IMR-90 (cell line): ENCODE data around the gene URI1. TPM values are rescaled to one million over a fixed set of nuclear protein-coding genes. Genes with fewer than 3 reads are reported as not detected.

Experiments used
- ATAC-seq: fragments of 200-7000 bp; cut with Tn5 transposase; 2 replicates; pipeline ENCODE4 v1.9.1; 2020; ENCODE audit warnings: low read depth, mild to moderate bottlenecking, moderate library complexity
- BruUV-seq: library from RNA; stranded (reverse); fragments of 400-500 nt; replicated peaks from 2 replicates; lab custom pipeline; 2021; lab: Mats Ljungman, UMichigan
- CTCF ChIA-PET: fragments of 300-600 bp; formaldehyde crosslinking; extraction: SDS; loops from one replicate; lab custom pipeline; 2021; ENCODE audit warnings: antibody characterized with exemption; lab: Yijun Ruan, JAX
- POLR2A ChIA-PET: fragments of 300-600 bp; sonication (Branson Sonifier 250); formaldehyde crosslinking; loops from one replicate; lab custom pipeline; 2022; ENCODE audit warnings: antibody characterized with exemption; ENCODE audit not compliant: unreplicated experiment; lab: Charles Lee
- DNase-seq: peaks from one replicate; pipeline ENCODE4 v3.0.0; 2013
- H2AFZ ChIP-seq: replicated peaks from 2 replicates; pipeline ENCODE3; 2013; ENCODE audit warnings: low read length, mild to moderate bottlenecking; ENCODE audit not compliant: poor library complexity
- H2AK5ac ChIP-seq: 2 replicates; pipeline ENCODE4 v1.6.1; 2013; ENCODE audit warnings: low read depth, low read length, inconsistent platforms
- H2AK9ac ChIP-seq: replicated peaks from 2 replicates; pipeline ENCODE3; 2013; ENCODE audit warnings: mild to moderate bottlenecking, low read depth, low read length, moderate library complexity; ENCODE audit not compliant: poor library complexity
- H2BK120ac ChIP-seq: 2 replicates; pipeline ENCODE4 v1.6.1; 2013; ENCODE audit warnings: low read depth, low read length, inconsistent platforms
- H2BK15ac ChIP-seq: 3 replicates; pipeline ENCODE4 v1.6.1; 2013; ENCODE audit warnings: low read depth, low read length, inconsistent platforms
- H2BK20ac ChIP-seq: 2 replicates; pipeline ENCODE4 v1.6.1; 2013; ENCODE audit warnings: low read depth, mild to moderate bottlenecking, inconsistent platforms, low read length, moderate library complexity
- H2BK5ac ChIP-seq: 2 replicates; pipeline ENCODE4 v1.6.1; 2013; ENCODE audit warnings: mild to moderate bottlenecking, low read depth, low read length, inconsistent platforms; ENCODE audit not compliant: poor library complexity, severe bottlenecking
- H3K14ac ChIP-seq: replicated peaks from 2 replicates; pipeline ENCODE4 v1.6.1; 2013; ENCODE audit warnings: low read depth, low read length, inconsistent platforms
- H3K18ac ChIP-seq: 2 replicates; pipeline ENCODE4 v1.6.1; 2013; ENCODE audit warnings: low read depth, low read length, control low read depth
- H3K23ac ChIP-seq: 2 replicates; pipeline ENCODE4 v1.6.1; 2013; ENCODE audit warnings: low read depth, low read length, inconsistent platforms
- H3K27ac ChIP-seq: 2 replicates; pipeline ENCODE4 v1.5.1; 2013; ENCODE audit warnings: mild to moderate bottlenecking, control low read depth, low read length; ENCODE audit not compliant: insufficient read depth
- H3K27me3 ChIP-seq: 2 replicates; pipeline ENCODE4 v1.6.1; 2013; ENCODE audit warnings: low read length; ENCODE audit not compliant: control insufficient read depth, insufficient read depth
- H3K36me3 ChIP-seq: 2 replicates; pipeline ENCODE4 v1.6.1; 2013; ENCODE audit warnings: low read length, mixed read lengths; ENCODE audit not compliant: control insufficient read depth, insufficient read depth
- H3K4ac ChIP-seq: 2 replicates; pipeline ENCODE4 v1.6.1; 2013; ENCODE audit warnings: low read depth, low read length, inconsistent platforms
- H3K4me1 ChIP-seq: 2 replicates; pipeline ENCODE4 v1.6.1; 2013; ENCODE audit warnings: low read length, mixed read lengths; ENCODE audit not compliant: control insufficient read depth, insufficient read depth
- H3K4me2 ChIP-seq: 2 replicates; pipeline ENCODE4 v1.6.1; 2013; ENCODE audit warnings: low read depth, mild to moderate bottlenecking, control low read depth, low read length, moderate library complexity
- H3K4me3 ChIP-seq: 2 replicates; pipeline ENCODE4 v1.5.1; 2013; ENCODE audit warnings: low read depth, mild to moderate bottlenecking, control low read depth, low read length, moderate library complexity; ENCODE audit not compliant: insufficient read depth
- H3K56ac ChIP-seq: 2 replicates; pipeline ENCODE4 v1.6.1; 2013; ENCODE audit warnings: low read length, inconsistent platforms; ENCODE audit not compliant: insufficient read depth; ENCODE audit errors: extremely low read depth
- H3K79me1 ChIP-seq, 2 experiments: 2 replicates each; pipeline ENCODE4 v1.6.1; 2013; ENCODE audit warnings: low read length in 2 of 2, inconsistent platforms in 1 of 2, low read depth in 1 of 2
- H3K9ac ChIP-seq: 2 replicates; pipeline ENCODE4 v1.6.1; 2013; ENCODE audit warnings: low read depth, low read length, control low read depth
- H3K9me1 ChIP-seq: 2 replicates; pipeline ENCODE4 v1.6.1; 2013; ENCODE audit warnings: low read length, inconsistent platforms; ENCODE audit not compliant: insufficient read depth
- H3K9me3 ChIP-seq: 2 replicates; pipeline ENCODE4 v1.6.1; 2013; ENCODE audit warnings: low read length; ENCODE audit not compliant: control insufficient read depth, insufficient read depth
- H4K20me1 ChIP-seq: 2 replicates; pipeline ENCODE4 v1.6.1; 2013; ENCODE audit warnings: low read length, inconsistent platforms; ENCODE audit not compliant: insufficient read depth
- H4K5ac ChIP-seq: 2 replicates; pipeline ENCODE4 v1.6.1; 2013; ENCODE audit warnings: mild to moderate bottlenecking, low read depth, low read length, control low read depth
- H4K8ac ChIP-seq, 2 experiments: 2 replicates each; pipeline ENCODE4 v1.6.1; 2013; ENCODE audit warnings: low read depth in 2 of 2, low read length in 2 of 2, control low read depth in 1 of 2, inconsistent platforms in 1 of 2
- H4K91ac ChIP-seq: 2 replicates; pipeline ENCODE4 v1.6.1; 2013; ENCODE audit warnings: low read depth, low read length, inconsistent platforms; ENCODE audit not compliant: insufficient read depth
- BHLHE40 ChIP-seq: fragments of 150-350 bp; IDR thresholded peaks from 2 replicates; pipeline ENCODE4 v1.6.1; 2016; ENCODE audit warnings: mild to moderate bottlenecking, low read depth, low read length
- CEBPB ChIP-seq: IDR thresholded peaks from 2 replicates; pipeline ENCODE4 v1.6.1; 2012; ENCODE audit warnings: low read depth, low read length, improper control_type of control experiment
- CHD1 ChIP-seq: IDR thresholded peaks from 2 replicates; pipeline ENCODE4 v1.6.1; 2012; ENCODE audit warnings: low read depth, low read length, improper control_type of control experiment
- ELK1 ChIP-seq: fragments of 150-350 bp; IDR thresholded peaks from 2 replicates; pipeline ENCODE4 v1.6.1; 2016; ENCODE audit warnings: low read depth, mild to moderate bottlenecking, low read length, moderate library complexity, borderline replicate concordance
- FOS ChIP-seq: fragments of 150-350 bp; IDR thresholded peaks from 2 replicates; pipeline ENCODE4 v1.6.1; 2016; ENCODE audit warnings: low read depth, low read length
- MAFK ChIP-seq: IDR thresholded peaks from 2 replicates; pipeline ENCODE4 v1.6.1; 2012; ENCODE audit warnings: low read depth, low read length, improper control_type of control experiment
- MAZ ChIP-seq: IDR thresholded peaks from 2 replicates; pipeline ENCODE4 v1.6.1; 2012; ENCODE audit warnings: low read depth, mild to moderate bottlenecking, low read length, improper control_type of control experiment, moderate library complexity, borderline replicate concordance
- MXI1 ChIP-seq: IDR thresholded peaks from 2 replicates; pipeline ENCODE4 v1.6.1; 2012; ENCODE audit warnings: low read depth, mild to moderate bottlenecking, low read length, moderate library complexity, borderline replicate concordance
- NFE2L2 ChIP-seq: fragments of 150-350 bp; IDR thresholded peaks from 2 replicates; pipeline ENCODE4 v1.6.1; 2016; ENCODE audit warnings: low read depth, mild to moderate bottlenecking, low read length
- POLR2A ChIP-seq: IDR thresholded peaks from 2 replicates; pipeline ENCODE4 v1.6.1; 2012; ENCODE audit warnings: mild to moderate bottlenecking, low read depth, low read length
- RAD21 ChIP-seq: IDR thresholded peaks from 2 replicates; pipeline ENCODE4 v1.6.1; 2012; ENCODE audit warnings: low read length, improper control_type of control experiment
- RCOR1 ChIP-seq: IDR thresholded peaks from 2 replicates; pipeline ENCODE4 v1.6.1; 2012; ENCODE audit warnings: mild to moderate bottlenecking, low read length, improper control_type of control experiment; ENCODE audit not compliant: insufficient replicate concordance
- RFX5 ChIP-seq: IDR thresholded peaks from 2 replicates; pipeline ENCODE4 v1.8.0; 2012; ENCODE audit warnings: low read depth, mild to moderate bottlenecking, low read length, moderate library complexity
- SMC3 ChIP-seq: fragments of 150-350 bp; IDR thresholded peaks from 2 replicates; pipeline ENCODE4 v1.6.1; 2016; ENCODE audit warnings: low read depth, mild to moderate bottlenecking, antibody characterized with exemption, low read length, moderate library complexity
- USF2 ChIP-seq: fragments of 150-350 bp; IDR thresholded peaks from 2 replicates; pipeline ENCODE4 v1.6.1; 2017; ENCODE audit warnings: mild to moderate bottlenecking, antibody characterized with exemption, low read length, low read depth
- WGBS, 2 experiments: methylation state at CpG; one replicate each; pipeline versions ENCODE4 v1.1.5 to v1.1.7; 2013; ENCODE audit warnings: missing lambda C conversion rate in 2 of 2; ENCODE audit not compliant: insufficient read length in 1 of 2; ENCODE audit errors: extremely low coverage in 2 of 2; 5-methylcytosine and 5-hydroxymethylcytosine counted together
- dilution Hi-C: fragments of 300-500 bp; cut with HindIII; formaldehyde crosslinking; loops from one replicate; pipeline ENCODE4 v1.14.3; 2018; ENCODE audit warnings: low sequenced_read_pairs; ENCODE audit not compliant: unreplicated experiment
- in situ Hi-C: fragments of 300-500 bp; cut with MboI; formaldehyde crosslinking; loops from 3 replicates; pipeline ENCODE4 v1.14.3; 2019; ENCODE audit warnings: low sequenced_read_pairs, inconsistent platforms, mixed read lengths
- intact Hi-C: fragments of 100-400 bp; cut with micrococcal nuclease; formaldehyde crosslinking; loops from 2 replicates; pipeline ENCODE4 v1.10.0; 2022
- polyA plus RNA-seq, 3 experiments: library from polyadenylated mRNA; depleted of rRNA; stranded (reverse); fragments of >200 nt; gene quantifications; 2 replicates each; pipeline ENCODE4 v1.2.3, GENCODE V29; 2012; ENCODE audit warnings: low replicate concordance in 1 of 3
- total RNA-seq: library from RNA; depleted of rRNA; stranded (reverse); fragments of >200 nt; gene quantifications from 2 replicates; pipeline ENCODE4 v1.2.3, GENCODE V29; 2012
- TF ChIP-seq, protein P1 (sequence below): conservative IDR thresholded peaks from 2 replicates; pipeline ENCODE4 v1.5.1; 2012; ENCODE audit warnings: mild to moderate bottlenecking, low read depth, low read length, improper control_type of control experiment

URI1 gene
- total and polyA plus RNA-seq, 2 of the 4 experiments (the other 2 are of a cell fraction), result 43.2 to 45.3 TPM

GRCh38 chr19:30049226-30049625 is 107.2 kb downstream of the URI1 start:
- H3K9me1 ChIP-seq, result no peaks in the 10 kb centered on the region; the same call in 1 of the 2 replicates
- no peaks in the 10 kb centered on the region for H3K36me3 ChIP-seq
- in situ Hi-C loops (no loop called here), dilution Hi-C loops (no loop called here), intact Hi-C loops (no loop called here)
- TF ChIP-seq MAFK, result no peak
- TF ChIP-seq MAZ, result no peak
- TF ChIP-seq RAD21, result no peak
- TF ChIP-seq MXI1, result no peak
- no peak for TF ChIP-seq CEBPB
- TF ChIP-seq FOS, result no peak
- no peak for TF ChIP-seq CHD1
- no peak for TF ChIP-seq RFX5
- TF ChIP-seq BHLHE40, result no peak
- TF ChIP-seq RCOR1, result no peak
- no peak for TF ChIP-seq POLR2A
- TF ChIP-seq USF2, result no peak
- no peak for TF ChIP-seq ELK1
- TF ChIP-seq NFE2L2, result no peak
- no peak for TF ChIP-seq SMC3
- TF ChIP-seq, protein P1, sequence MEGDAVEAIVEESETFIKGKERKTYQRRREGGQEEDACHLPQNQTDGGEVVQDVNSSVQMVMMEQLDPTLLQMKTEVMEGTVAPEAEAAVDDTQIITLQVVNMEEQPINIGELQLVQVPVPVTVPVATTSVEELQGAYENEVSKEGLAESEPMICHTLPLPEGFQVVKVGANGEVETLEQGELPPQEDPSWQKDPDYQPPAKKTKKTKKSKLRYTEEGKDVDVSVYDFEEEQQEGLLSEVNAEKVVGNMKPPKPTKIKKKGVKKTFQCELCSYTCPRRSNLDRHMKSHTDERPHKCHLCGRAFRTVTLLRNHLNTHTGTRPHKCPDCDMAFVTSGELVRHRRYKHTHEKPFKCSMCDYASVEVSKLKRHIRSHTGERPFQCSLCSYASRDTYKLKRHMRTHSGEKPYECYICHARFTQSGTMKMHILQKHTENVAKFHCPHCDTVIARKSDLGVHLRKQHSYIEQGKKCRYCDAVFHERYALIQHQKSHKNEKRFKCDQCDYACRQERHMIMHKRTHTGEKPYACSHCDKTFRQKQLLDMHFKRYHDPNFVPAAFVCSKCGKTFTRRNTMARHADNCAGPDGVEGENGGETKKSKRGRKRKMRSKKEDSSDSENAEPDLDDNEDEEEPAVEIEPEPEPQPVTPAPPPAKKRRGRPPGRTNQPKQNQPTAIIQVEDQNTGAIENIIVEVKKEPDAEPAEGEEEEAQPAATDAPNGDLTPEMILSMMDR, result no peak
- 80% methylated on average over 2 of the region's 4 CpGs; no CpG with 5 or more reads in 1 of the 2 experiments for WGBS, 2 experiments
- no TSS peak for BruUV-seq
- no peak overlapping the region for H3K56ac ChIP-seq
- no peak overlapping the region for H4K91ac ChIP-seq
- no peak overlapping the region for H2BK120ac ChIP-seq
- H2BK20ac ChIP-seq, result no peak overlapping the region
- H3K27me3 ChIP-seq, result no peaks in the 10 kb centered on the region
- H3K9ac ChIP-seq, result no peak overlapping the region
- H3K9me3 ChIP-seq, result no peaks in the 10 kb centered on the region
- H3K18ac ChIP-seq, result no peak overlapping the region
- no peak overlapping the region for H3K4me3 ChIP-seq
- no peak overlapping the region for H3K4ac ChIP-seq
- no peak overlapping the region for H3K23ac ChIP-seq
- no peak overlapping the region for H2AK9ac ChIP-seq
- POLR2A ChIA-PET, result no interaction called here
- no peak overlapping the region for H3K4me2 ChIP-seq
- no peak overlapping the region for H2AK5ac ChIP-seq
- H2BK15ac ChIP-seq, result no peak overlapping the region
- ATAC-seq (no peak), DNase-seq (no peak)
- H3K27ac ChIP-seq, result no peak overlapping the region
- CTCF ChIA-PET, result interaction anchor here (0.5 kb wide), 1 partner anchor 59 kb away, joined by 3 read pairs; no protein-coding TSS in a partner anchor
- H4K5ac ChIP-seq, result no peak overlapping the region
- H3K4me1 ChIP-seq, result no peaks in the 10 kb centered on the region; the same call in 1 of the 2 replicates
- H2AFZ ChIP-seq, result no peak overlapping the region
- no peak overlapping the region for H3K14ac ChIP-seq
- H3K79me1 ChIP-seq, result no peaks in the 10 kb centered on the region
- H4K8ac ChIP-seq, result no peak overlapping the region
- no peak overlapping the region for H2BK5ac ChIP-seq
- H4K20me1 ChIP-seq, result no peaks in the 10 kb centered on the region
